Esophagus muscularis mucosa (tissue), 4 donors: ENCODE results near the gene GSPT2. TPM values are rescaled to one million over a fixed set of nuclear protein-coding genes. Genes with fewer than 3 reads are reported as not detected.
"Not testable (repeated sequence)": the region's sequence is repeated elsewhere in the genome, so short reads cannot be mapped to it uniquely, and the experiment has no call there.

Experiments used
- DNase-seq: peaks from one replicate; pipeline ENCODE4 v3.0.0-alpha.2; 2017; ENCODE audit errors: extremely low spot score
- H3K27ac ChIP-seq, 4 donors: fragments of 200-600 bp; sonication (generic); replicated peaks in 1 of 4; 1 replicate in 3 of 4; 2 replicates in 1 of 4; pipeline ENCODE4 v1.5.1; 2016 to 2019; ENCODE audit warnings: mild to moderate bottlenecking in 1 of 4
- H3K27me3 ChIP-seq, 4 donors: fragments of 200-600 bp; sonication (generic); one replicate each; pipeline versions ENCODE4 v1.5.1 to v1.6.0; 2016 to 2019
- H3K36me3 ChIP-seq, 4 donors: fragments of 200-600 bp; sonication (generic); one replicate each; pipeline ENCODE4 v1.5.1; 2016 to 2019
- H3K4me1 ChIP-seq, 4 donors: fragments of 200-600 bp; sonication (generic); one replicate each; pipeline ENCODE4 v1.5.1; 2016 to 2019
- H3K4me3 ChIP-seq, 4 donors: fragments of 200-600 bp; sonication (generic); 1 replicate in 2 of 4; 2 replicates in 2 of 4; pipeline ENCODE4 v1.5.1; 2016 to 2019; ENCODE audit warnings: mild to moderate bottlenecking in 4 of 4, moderate library complexity in 1 of 4
- H3K9me3 ChIP-seq, 4 donors: fragments of 200-600 bp; sonication (generic); 1 replicate in 3 of 4; 2 replicates in 1 of 4; pipeline ENCODE4 v1.5.1; 2016 to 2019
- CTCF ChIP-seq, 3 experiments: fragments of 200-600 bp in 2 of 3; fragments of 450-650 bp in 1 of 3; sonication (generic) in 2 of 3; IDR thresholded peaks; one replicate each; pipeline ENCODE4 v1.5.1; 2017 to 2019; ENCODE audit warnings: antibody characterized with exemption in 3 of 3, mild to moderate bottlenecking in 2 of 3, moderate library complexity in 1 of 3
- EP300 ChIP-seq: sonication (generic); formaldehyde crosslinking; IDR thresholded peaks from one replicate; pipeline ENCODE4 v1.6.1; 2017; ENCODE audit warnings: antibody characterized with exemption
- POLR2A ChIP-seq: fragments of 450-650 bp; IDR thresholded peaks from one replicate; pipeline ENCODE4 v1.6.1; 2017; ENCODE audit warnings: antibody characterized with exemption, moderate library complexity, mild to moderate bottlenecking, low read depth
- POLR2AphosphoS5 ChIP-seq, 2 donors: sonication (generic); formaldehyde crosslinking; IDR thresholded peaks; one replicate each; pipeline ENCODE4 v1.6.1; 2017; ENCODE audit warnings: antibody characterized with exemption in 2 of 2
- WGBS: methylation state at CpG from one replicate; pipeline ENCODE4 v1.1.5; 2018; 5-methylcytosine and 5-hydroxymethylcytosine counted together
- intact Hi-C: fragments of 100-400 bp; cut with DNase I; formaldehyde crosslinking; loops from one replicate; pipeline ENCODE4 v1.15.1; 2023
- total RNA-seq, 4 donors: library from RNA; depleted of rRNA; stranded (reverse); fragments of >200 nt; gene quantifications; one replicate each; pipeline versions ENCODE4 v1.1.0 to v1.2.1, GENCODE V29; 2016

The GSPT2 gene
- 1 to 10 TPM; 4.6 to 7.5 (median 5.9) TPM for total RNA-seq

DNA sequence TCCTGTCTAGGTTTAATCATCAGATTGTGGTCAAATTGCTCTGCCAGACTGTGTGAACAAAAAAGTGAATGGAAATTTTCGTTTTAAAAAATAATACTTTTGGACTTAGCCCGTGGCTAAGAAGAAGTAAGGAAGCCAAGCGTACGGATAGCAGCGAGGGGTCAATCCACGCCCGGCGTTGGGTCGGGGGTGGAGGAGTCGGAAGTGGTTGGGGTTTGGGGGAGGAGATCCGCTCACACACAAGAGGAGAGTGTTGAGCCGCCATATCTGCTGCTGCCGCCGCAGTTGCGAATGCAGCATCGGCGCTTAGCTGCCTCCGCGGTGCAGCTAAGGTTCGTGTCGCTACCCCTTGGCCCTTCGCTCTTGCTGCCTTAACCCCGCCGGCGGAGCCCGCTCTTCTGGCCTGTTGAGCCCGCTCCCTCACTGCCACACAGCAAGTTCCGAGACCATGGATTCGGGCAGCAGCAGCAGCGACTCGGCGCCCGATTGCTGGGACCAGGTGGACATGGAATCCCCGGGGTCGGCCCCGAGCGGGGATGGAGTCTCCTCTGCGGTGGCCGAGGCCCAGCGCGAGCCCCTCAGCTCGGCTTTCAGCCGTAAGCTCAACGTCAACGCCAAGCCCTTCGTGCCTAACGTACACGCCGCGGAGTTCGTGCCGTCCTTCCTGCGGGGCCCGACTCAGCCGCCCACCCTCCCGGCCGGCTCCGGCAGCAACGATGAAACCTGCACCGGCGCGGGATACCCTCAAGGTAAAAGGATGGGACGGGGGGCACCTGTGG lies at the start of gene GSPT2:
Gene GSPT2 (plus strand): TSS at position 264 of the 779 bp plus-strand sequence. CDS start 185 bp downstream, at position 449.
- peak within 1 kb of the TSS; percentile 72 to 77 (median 74) for H3K27ac ChIP-seq
- peak; percentile 68 to 70 for TF ChIP-seq POLR2AphosphoS5 (IDR thresholded peaks at IDR 0.05)
- no peak for TF ChIP-seq CTCF (IDR thresholded peaks at IDR 0.05)
- no peaks in the 10 kb centered on the region for H3K36me3 ChIP-seq
- intact Hi-C loops, result no loop called here
- WGBS, result 29% methylated on average over 40 of the region's 63 CpGs
- DNase-seq, result no peak
- peaks cover 0 to 8% (median 0%) of the 10 kb centered on the region in 4 donors for H3K9me3 ChIP-seq
- H3K27me3 ChIP-seq, result no peaks in the 10 kb centered on the region
- peak within 1 kb of the TSS; percentile 61 to 74 (median 69) for H3K4me3 ChIP-seq
- peaks cover 0 to 8% (median 3%) of the 10 kb centered on the region in 4 donors for H3K4me1 ChIP-seq

DNA sequence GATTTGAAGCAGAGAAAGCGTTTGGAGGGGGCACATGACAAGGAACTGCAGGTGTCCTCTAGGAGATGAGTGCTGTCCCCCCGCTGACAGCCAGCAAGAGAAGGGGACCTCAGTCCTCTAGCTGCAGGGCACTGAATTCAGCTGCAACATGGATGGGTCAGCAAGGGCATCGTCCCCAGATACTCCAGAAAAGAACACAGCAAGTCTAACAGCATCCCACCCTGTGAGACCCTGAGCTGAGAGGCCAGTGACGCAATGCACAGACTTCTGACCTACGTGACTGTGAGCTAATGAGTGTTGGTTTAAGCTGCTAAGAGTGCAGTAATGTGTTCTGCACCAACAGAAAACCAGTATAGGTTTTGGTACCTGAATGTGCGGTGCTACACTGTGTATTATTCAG lies 49.0 kb upstream of the GSPT2 start:
- DNase-seq, result no peak
- Histone ChIP-seq H3K4me1 (no peaks in the 10 kb centered on the region), H3K36me3 (no peaks in the 10 kb centered on the region), H3K9me3 (no peaks in the 10 kb centered on the region), H3K4me3 (no peak overlapping the region), H3K27ac (no peak overlapping the region), H3K27me3 (no peaks in the 10 kb centered on the region)
- intact Hi-C loops, result no loop called here
- WGBS, result 77% methylated on average over 6 of the region's 6 CpGs
- TF ChIP-seq POLR2A (no peak), EP300 (no peak), POLR2AphosphoS5 (IDR thresholded peaks at IDR 0.05) (no peak), CTCF (IDR thresholded peaks at IDR 0.05) (no peak)

DNA sequence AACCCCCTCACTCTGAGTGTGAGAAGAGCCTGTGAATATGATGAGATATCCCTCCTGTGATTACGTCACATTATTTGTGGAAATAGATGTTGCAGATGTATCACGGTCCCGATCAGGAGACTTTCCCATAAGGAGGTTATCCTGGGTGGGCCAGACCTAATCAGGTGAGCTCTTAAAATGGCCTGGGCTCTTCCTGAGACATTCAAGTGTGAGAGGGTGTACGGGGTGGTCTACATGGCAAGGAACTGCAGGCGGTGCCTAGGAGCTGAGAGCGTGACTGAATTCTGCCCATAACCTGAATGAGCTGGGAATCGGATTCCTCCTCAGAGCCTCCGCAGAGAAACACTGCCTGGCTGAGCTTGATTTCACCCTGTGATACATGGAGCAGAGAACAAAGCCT lies 45.8 kb upstream of the GSPT2 start:
- no peak overlapping the region for H3K4me3 ChIP-seq
- H3K27me3 ChIP-seq, result no peaks in the 10 kb centered on the region
- DNase-seq, result no peak
- no peaks in the 10 kb centered on the region for H3K9me3 ChIP-seq
- no peaks in the 10 kb centered on the region for H3K36me3 ChIP-seq
- no peak overlapping the region for H3K27ac ChIP-seq
- WGBS, result 87% methylated on average over 8 of the region's 8 CpGs
- TF ChIP-seq CTCF (IDR thresholded peaks at IDR 0.05) (no peak), EP300 (no peak), POLR2AphosphoS5 (IDR thresholded peaks at IDR 0.05) (no peak), POLR2A (no peak)
- intact Hi-C loops, result no loop called here
- H3K4me1 ChIP-seq, result no peaks in the 10 kb centered on the region

DNA sequence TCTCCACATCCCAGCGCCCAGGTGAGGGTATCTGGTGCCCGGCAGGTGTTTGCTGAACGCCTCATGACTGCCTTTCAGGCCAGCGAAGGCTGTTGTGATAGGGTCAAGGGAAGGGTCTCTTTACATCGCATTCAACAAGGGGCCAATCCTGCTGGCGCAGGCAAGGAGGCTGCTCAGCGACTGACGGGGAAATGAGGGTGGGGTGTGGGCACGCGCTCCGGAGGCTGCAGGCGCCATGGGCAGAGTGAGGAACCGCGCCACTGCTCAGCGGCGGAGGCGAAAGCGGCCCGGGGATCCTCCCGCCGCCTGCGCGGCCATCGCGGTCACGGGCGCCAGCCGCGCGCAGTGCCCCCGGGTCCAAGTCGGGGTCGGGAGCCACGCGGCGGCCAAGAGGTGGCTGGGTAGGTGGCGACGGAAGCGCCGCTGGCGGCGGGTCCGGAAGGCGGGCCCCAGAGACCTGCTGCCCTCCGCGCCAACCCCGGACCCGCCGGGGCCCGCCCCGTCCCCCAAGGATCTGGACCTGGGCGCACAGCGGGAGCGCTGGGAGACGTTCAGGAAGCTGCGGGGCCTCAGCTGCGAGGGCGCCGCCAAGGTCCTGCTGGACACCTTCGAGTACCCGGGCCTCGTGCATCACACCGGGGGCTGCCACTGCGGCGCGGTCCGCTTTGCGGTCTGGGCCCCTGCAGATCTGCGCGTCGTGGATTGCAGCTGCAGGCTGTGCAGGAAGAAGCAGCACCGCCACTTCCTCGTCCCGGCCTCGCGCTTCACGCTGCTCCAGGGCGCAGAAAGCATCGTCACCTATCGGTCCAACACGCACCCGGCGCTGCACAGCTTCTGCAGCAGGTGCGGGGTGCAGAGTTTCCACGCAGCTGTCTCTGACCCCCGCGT lies 32.7 kb upstream of the GSPT2 start, which contains the start of gene CENPVL1:
Gene CENPVL1 (plus strand): TSS at position 236 of the 888 bp plus-strand sequence. CDS start 0 bp downstream, at position 236.
- H3K9me3 ChIP-seq, H3K4me3 ChIP-seq, DNase-seq, H3K4me1 ChIP-seq, H3K27ac ChIP-seq, H3K27me3 ChIP-seq, H3K36me3 ChIP-seq, intact Hi-C loops: not testable (repeated sequence)
- no CpG with 5 or more reads among the region's 87 CpGs for WGBS

GRCh38 chrX:51712943-51713647 lies 30.1 kb upstream of the GSPT2 start:
- H3K36me3 ChIP-seq, H3K27me3 ChIP-seq, H3K9me3 ChIP-seq, DNase-seq, H3K27ac ChIP-seq, intact Hi-C loops, H3K4me1 ChIP-seq, H3K4me3 ChIP-seq: not testable (repeated sequence)
- WGBS, result no CpG with 5 or more reads among the region's 18 CpGs
